ENCODE measurements around the gene C2CD4A.

C2CD4A gene

GRCh38 chr15:62085740-62086139 is 19.0 kb downstream of the C2CD4A start:
- no peak overlapping the region for H3K4me3 ChIP-seq (ENCODE audit: low read depth in 1 of 2, low read length in 2 of 2)
- no peaks in the 10 kb centered on the region for H3K4me1 ChIP-seq (ENCODE audit: control insufficient read depth in 1 of 2, insufficient read depth in 2 of 2, low read length in 2 of 2)
- no peaks in the 10 kb centered on the region for H3K9me3 ChIP-seq (ENCODE audit: control insufficient read depth in 1 of 2, low read length in 2 of 2)
- no peak overlapping the region for H3K27ac ChIP-seq (ENCODE audit: low read length)
- H3K27me3 ChIP-seq (ENCODE audit: low read depth, low read length), result no peaks in the 10 kb centered on the region
- H3K36me3 ChIP-seq (ENCODE audit: control insufficient read depth in 1 of 2, insufficient read depth in 2 of 2, low read length in 2 of 2), result no peaks in the 10 kb centered on the region

- Histone ChIP-seq H3K27ac (ENCODE audit: low read length) (no peak overlapping the region), H3K4me3 (ENCODE audit: low read depth in 1 of 2, low read length in 2 of 2) (no peak overlapping the region), H3K9me3 (ENCODE audit: control insufficient read depth in 1 of 2, low read length in 2 of 2) (no peaks in the 10 kb centered on the region), H3K36me3 (ENCODE audit: control insufficient read depth in 1 of 2, insufficient read depth in 2 of 2, low read length in 2 of 2) (no peaks in the 10 kb centered on the region), H3K4me1 (ENCODE audit: control insufficient read depth in 1 of 2, insufficient read depth in 2 of 2, low read length in 2 of 2) (no peaks in the 10 kb centered on the region), H3K27me3 (ENCODE audit: low read depth, low read length) (no peaks in the 10 kb centered on the region)
These were observed 21.0 kb downstream of the C2CD4A start for GRCh38 chr15:62087671-62088352.

- no peaks in the 10 kb centered on the region for H3K9me3 ChIP-seq (ENCODE audit: control insufficient read depth in 1 of 2, low read length in 2 of 2)
- no peaks in the 10 kb centered on the region for H3K27me3 ChIP-seq (ENCODE audit: low read depth, low read length)
- no peaks in the 10 kb centered on the region for H3K4me1 ChIP-seq (ENCODE audit: control insufficient read depth in 1 of 2, insufficient read depth in 2 of 2, low read length in 2 of 2)
- no peak overlapping the region for H3K27ac ChIP-seq (ENCODE audit: low read length)
- no peaks in the 10 kb centered on the region for H3K36me3 ChIP-seq (ENCODE audit: control insufficient read depth in 1 of 2, insufficient read depth in 2 of 2, low read length in 2 of 2)
- no peak overlapping the region for H3K4me3 ChIP-seq (ENCODE audit: low read depth in 1 of 2, low read length in 2 of 2)
These were observed 21.5 kb downstream of the C2CD4A start for GRCh38 chr15:62088353-62088693.

- Histone ChIP-seq H3K4me3 (ENCODE audit: low read depth in 1 of 2, low read length in 2 of 2) (no peak overlapping the region), H3K4me1 (ENCODE audit: control insufficient read depth in 1 of 2, insufficient read depth in 2 of 2, low read length in 2 of 2) (no peaks in the 10 kb centered on the region), H3K27me3 (ENCODE audit: low read depth, low read length) (no peaks in the 10 kb centered on the region), H3K9me3 (ENCODE audit: control insufficient read depth in 1 of 2, low read length in 2 of 2) (no peaks in the 10 kb centered on the region), H3K36me3 (ENCODE audit: control insufficient read depth in 1 of 2, insufficient read depth in 2 of 2, low read length in 2 of 2) (no peaks in the 10 kb centered on the region), H3K27ac (ENCODE audit: low read length) (no peak overlapping the region)
These were observed 22.8 kb downstream of the C2CD4A start for GRCh38 chr15:62089616-62090015.

- Histone ChIP-seq H3K9me3 (ENCODE audit: control insufficient read depth in 1 of 2, low read length in 2 of 2) (no peaks in the 10 kb centered on the region), H3K4me1 (ENCODE audit: control insufficient read depth in 1 of 2, insufficient read depth in 2 of 2, low read length in 2 of 2) (no peaks in the 10 kb centered on the region), H3K27me3 (ENCODE audit: low read depth, low read length) (no peaks in the 10 kb centered on the region), H3K36me3 (ENCODE audit: control insufficient read depth in 1 of 2, insufficient read depth in 2 of 2, low read length in 2 of 2) (no peaks in the 10 kb centered on the region), H3K27ac (ENCODE audit: low read length) (no peak overlapping the region), H3K4me3 (ENCODE audit: low read depth in 1 of 2, low read length in 2 of 2) (no peak overlapping the region)
These were observed 24.2 kb downstream of the C2CD4A start for GRCh38 chr15:62090988-62091387.

GRCh38 chr15:62093809-62094208 is 27.0 kb downstream of the C2CD4A start:
- no peaks in the 10 kb centered on the region for H3K4me1 ChIP-seq (ENCODE audit: control insufficient read depth in 1 of 2, insufficient read depth in 2 of 2, low read length in 2 of 2)
- no peak overlapping the region for H3K27ac ChIP-seq (ENCODE audit: low read length)
- no peaks in the 10 kb centered on the region for H3K36me3 ChIP-seq (ENCODE audit: control insufficient read depth in 1 of 2, insufficient read depth in 2 of 2, low read length in 2 of 2)
- no peaks in the 10 kb centered on the region for H3K9me3 ChIP-seq (ENCODE audit: control insufficient read depth in 1 of 2, low read length in 2 of 2)
- no peak overlapping the region for H3K4me3 ChIP-seq (ENCODE audit: low read depth in 1 of 2, low read length in 2 of 2)
- H3K27me3 ChIP-seq (ENCODE audit: low read depth, low read length), result no peaks in the 10 kb centered on the region

GRCh38 chr15:62094388-62094787 is 27.6 kb downstream of the C2CD4A start:
- Histone ChIP-seq H3K36me3 (ENCODE audit: control insufficient read depth in 1 of 2, insufficient read depth in 2 of 2, low read length in 2 of 2) (no peaks in the 10 kb centered on the region), H3K4me3 (ENCODE audit: low read depth in 1 of 2, low read length in 2 of 2) (no peak overlapping the region), H3K27me3 (ENCODE audit: low read depth, low read length) (no peaks in the 10 kb centered on the region), H3K4me1 (ENCODE audit: control insufficient read depth in 1 of 2, insufficient read depth in 2 of 2, low read length in 2 of 2) (no peaks in the 10 kb centered on the region), H3K27ac (ENCODE audit: low read length) (no peak overlapping the region), H3K9me3 (ENCODE audit: control insufficient read depth in 1 of 2, low read length in 2 of 2) (no peaks in the 10 kb centered on the region)

GRCh38 chr15:62099094-62099601 is 32.4 kb downstream of the C2CD4A start:
- Histone ChIP-seq H3K27ac (ENCODE audit: low read length) (no peak overlapping the region), H3K9me3 (ENCODE audit: control insufficient read depth in 1 of 2, low read length in 2 of 2) (no peaks in the 10 kb centered on the region), H3K27me3 (ENCODE audit: low read depth, low read length) (no peaks in the 10 kb centered on the region), H3K36me3 (ENCODE audit: control insufficient read depth in 1 of 2, insufficient read depth in 2 of 2, low read length in 2 of 2) (no peaks in the 10 kb centered on the region), H3K4me1 (ENCODE audit: control insufficient read depth in 1 of 2, insufficient read depth in 2 of 2, low read length in 2 of 2) (no peaks in the 10 kb centered on the region), H3K4me3 (ENCODE audit: low read depth in 1 of 2, low read length in 2 of 2) (no peak overlapping the region)

GRCh38 chr15:62103431-62103830 is 36.7 kb downstream of the C2CD4A start:
- no peaks in the 10 kb centered on the region for H3K36me3 ChIP-seq (ENCODE audit: control insufficient read depth in 1 of 2, insufficient read depth in 2 of 2, low read length in 2 of 2)
- no peak overlapping the region for H3K27ac ChIP-seq (ENCODE audit: low read length)
- H3K27me3 ChIP-seq (ENCODE audit: low read depth, low read length), result no peaks in the 10 kb centered on the region
- no peaks in the 10 kb centered on the region for H3K4me1 ChIP-seq (ENCODE audit: control insufficient read depth in 1 of 2, insufficient read depth in 2 of 2, low read length in 2 of 2)
- no peak overlapping the region for H3K4me3 ChIP-seq (ENCODE audit: low read depth in 1 of 2, low read length in 2 of 2)
- no peaks in the 10 kb centered on the region for H3K9me3 ChIP-seq (ENCODE audit: control insufficient read depth in 1 of 2, low read length in 2 of 2)

- Histone ChIP-seq H3K27me3 (ENCODE audit: low read depth, low read length) (no peaks in the 10 kb centered on the region), H3K27ac (ENCODE audit: low read length) (no peak overlapping the region), H3K36me3 (ENCODE audit: control insufficient read depth in 1 of 2, insufficient read depth in 2 of 2, low read length in 2 of 2) (no peaks in the 10 kb centered on the region), H3K4me1 (ENCODE audit: control insufficient read depth in 1 of 2, insufficient read depth in 2 of 2, low read length in 2 of 2) (no peaks in the 10 kb centered on the region), H3K4me3 (ENCODE audit: low read depth in 1 of 2, low read length in 2 of 2) (no peak overlapping the region), H3K9me3 (ENCODE audit: control insufficient read depth in 1 of 2, low read length in 2 of 2) (no peaks in the 10 kb centered on the region)
These were observed 37.6 kb downstream of the C2CD4A start for GRCh38 chr15:62104401-62104800.

GRCh38 chr15:62104846-62105245 is 38.1 kb downstream of the C2CD4A start:
- Histone ChIP-seq H3K9me3 (ENCODE audit: control insufficient read depth in 1 of 2, low read length in 2 of 2) (no peaks in the 10 kb centered on the region), H3K4me1 (ENCODE audit: control insufficient read depth in 1 of 2, insufficient read depth in 2 of 2, low read length in 2 of 2) (peaks cover 0 to 1% of the 10 kb centered on the region in 2 donors), H3K27me3 (ENCODE audit: low read depth, low read length) (no peaks in the 10 kb centered on the region), H3K4me3 (ENCODE audit: low read depth in 1 of 2, low read length in 2 of 2) (no peak overlapping the region), H3K36me3 (ENCODE audit: control insufficient read depth in 1 of 2, insufficient read depth in 2 of 2, low read length in 2 of 2) (no peaks in the 10 kb centered on the region), H3K27ac (ENCODE audit: low read length) (no peak overlapping the region)

- Histone ChIP-seq H3K4me3 (ENCODE audit: low read depth in 1 of 2, low read length in 2 of 2) (no peak overlapping the region), H3K36me3 (ENCODE audit: control insufficient read depth in 1 of 2, insufficient read depth in 2 of 2, low read length in 2 of 2) (no peaks in the 10 kb centered on the region), H3K27ac (ENCODE audit: low read length) (no peak overlapping the region), H3K4me1 (ENCODE audit: control insufficient read depth in 1 of 2, insufficient read depth in 2 of 2, low read length in 2 of 2) (peaks cover 0 to 5% of the 10 kb centered on the region in 2 donors), H3K27me3 (ENCODE audit: low read depth, low read length) (no peaks in the 10 kb centered on the region), H3K9me3 (ENCODE audit: control insufficient read depth in 1 of 2, low read length in 2 of 2) (no peaks in the 10 kb centered on the region)
These were observed 38.5 kb downstream of the C2CD4A start for GRCh38 chr15:62105266-62105665.

All from muscle layer of duodenum (tissue), 2 donors.